SU-DHL-6 (cell line): ENCODE measurements around the gene MCTP1.

ENCODE experiments used
- H2AFZ ChIP-seq: fragments of 200-600 bp; sonication (generic); 2 replicates; pipeline ENCODE4 v1.6.1; 2014; ENCODE audit warnings: low read depth, mild to moderate bottlenecking, moderate library complexity, mixed read lengths, antibody characterized with exemption, low read length; ENCODE audit not compliant: severe bottlenecking
- H3F3A ChIP-seq: fragments of 200-600 bp; shearing (Covaris generic); 2 replicates; pipeline ENCODE4 v1.6.0; 2016; ENCODE audit warnings: antibody characterized with exemption, mild to moderate bottlenecking; ENCODE audit not compliant: insufficient read depth
- H3K27ac ChIP-seq: fragments of 200-600 bp; sonication (generic); 2 replicates; pipeline ENCODE4 v1.5.1; 2016; ENCODE audit warnings: low read depth, mild to moderate bottlenecking, low read length, moderate library complexity, mixed read lengths
- H3K27me3 ChIP-seq: fragments of 200-600 bp; sonication (generic), shearing (Covaris generic); 2 replicates; pipeline ENCODE4 v1.6.0; 2014; ENCODE audit warnings: mild to moderate bottlenecking, low read length
- H3K36me3 ChIP-seq: fragments of 200-600 bp; sonication (generic); 2 replicates; pipeline ENCODE4 v1.6.1; 2014; ENCODE audit warnings: mild to moderate bottlenecking, low read length, mixed read lengths
- H3K4me2 ChIP-seq: fragments of 300-600, 200-600 bp; shearing (Covaris generic), sonication (generic); 2 replicates; pipeline ENCODE4 v1.6.0; 2014; ENCODE audit warnings: low read length, low read depth, mild to moderate bottlenecking; ENCODE audit not compliant: poor library complexity, severe bottlenecking
- H3K4me3 ChIP-seq: fragments of 200-600 bp; sonication (generic); 2 replicates; pipeline ENCODE4 v1.5.1; 2014; ENCODE audit warnings: antibody characterized with exemption, low read length, mild to moderate bottlenecking, mixed read lengths; ENCODE audit not compliant: insufficient read depth, poor library complexity, severe bottlenecking
- H3K79me2 ChIP-seq: fragments of 200-600 bp; sonication (generic); 2 replicates; pipeline ENCODE4 v1.6.1; 2014; ENCODE audit warnings: mild to moderate bottlenecking, low read length, moderate library complexity; ENCODE audit not compliant: insufficient read depth
- H3K9ac ChIP-seq: fragments of 200-600 bp; sonication (generic); 2 replicates; pipeline ENCODE4 v1.7.0; 2014; ENCODE audit warnings: mild to moderate bottlenecking, low read length
- H3K9me2 ChIP-seq: fragments of 200-600 bp; sonication (generic); replicated peaks from 2 replicates; pipeline ENCODE4 v1.6.1; 2014; ENCODE audit warnings: low read length; ENCODE audit not compliant: insufficient read depth
- H3K9me3 ChIP-seq: fragments of 200-600 bp; sonication (generic); 2 replicates; pipeline ENCODE4 v1.6.1; 2014; ENCODE audit warnings: low read length, mixed read lengths; ENCODE audit not compliant: insufficient read depth
- H4K20me1 ChIP-seq: fragments of 200-600 bp; sonication (generic); 2 replicates; pipeline ENCODE4 v1.6.1; 2014; ENCODE audit warnings: low read depth, mild to moderate bottlenecking, antibody characterized with exemption, low read length, moderate library complexity, mixed read lengths
- EZH2phosphoT487 ChIP-seq: fragments of 200-600 bp; sonication (generic), shearing (Covaris generic); conservative IDR thresholded peaks from 2 replicates; pipeline ENCODE4 v1.6.1; 2018; ENCODE audit warnings: mild to moderate bottlenecking, antibody characterized with exemption, low read length, moderate library complexity, mixed read lengths
- TF ChIP-seq, protein P1 (sequence below): fragments of 200-600 bp; sonication (generic); IDR thresholded peaks from one replicate; pipeline ENCODE4 v1.5.1; 2017; ENCODE audit warnings: antibody characterized with exemption, mild to moderate bottlenecking, low read length, moderate library complexity; ENCODE audit not compliant: insufficient read depth, poor library complexity, severe bottlenecking

The MCTP1 gene

GRCh38 chr5:94667937-94668336, 617.0 kb downstream of the MCTP1 start:
- Histone ChIP-seq H3K4me2 (no peak overlapping the region), H3F3A (no peaks in the 10 kb centered on the region; the same call in 1 of the 2 replicates), H3K9me2 (no peaks in the 10 kb centered on the region), H3K4me3 (no peak overlapping the region), H3K36me3 (peaks cover 12% of the 10 kb centered on the region; the same call in 1 of the 2 replicates), H3K9ac (no peak overlapping the region), H3K79me2 (no peaks in the 10 kb centered on the region), H3K27me3 (no peaks in the 10 kb centered on the region), H2AFZ (no peak overlapping the region), H4K20me1 (no peaks in the 10 kb centered on the region), H3K27ac (no peak overlapping the region), H3K9me3 (no peaks in the 10 kb centered on the region)
- no peak for TF ChIP-seq EZH2phosphoT487
- TF ChIP-seq, protein P1, sequence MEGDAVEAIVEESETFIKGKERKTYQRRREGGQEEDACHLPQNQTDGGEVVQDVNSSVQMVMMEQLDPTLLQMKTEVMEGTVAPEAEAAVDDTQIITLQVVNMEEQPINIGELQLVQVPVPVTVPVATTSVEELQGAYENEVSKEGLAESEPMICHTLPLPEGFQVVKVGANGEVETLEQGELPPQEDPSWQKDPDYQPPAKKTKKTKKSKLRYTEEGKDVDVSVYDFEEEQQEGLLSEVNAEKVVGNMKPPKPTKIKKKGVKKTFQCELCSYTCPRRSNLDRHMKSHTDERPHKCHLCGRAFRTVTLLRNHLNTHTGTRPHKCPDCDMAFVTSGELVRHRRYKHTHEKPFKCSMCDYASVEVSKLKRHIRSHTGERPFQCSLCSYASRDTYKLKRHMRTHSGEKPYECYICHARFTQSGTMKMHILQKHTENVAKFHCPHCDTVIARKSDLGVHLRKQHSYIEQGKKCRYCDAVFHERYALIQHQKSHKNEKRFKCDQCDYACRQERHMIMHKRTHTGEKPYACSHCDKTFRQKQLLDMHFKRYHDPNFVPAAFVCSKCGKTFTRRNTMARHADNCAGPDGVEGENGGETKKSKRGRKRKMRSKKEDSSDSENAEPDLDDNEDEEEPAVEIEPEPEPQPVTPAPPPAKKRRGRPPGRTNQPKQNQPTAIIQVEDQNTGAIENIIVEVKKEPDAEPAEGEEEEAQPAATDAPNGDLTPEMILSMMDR = no peak

- Histone ChIP-seq H3K9me3 (peaks cover 17% of the 10 kb centered on the region; the same call in 1 of the 2 replicates), H3K79me2 (peaks cover 12% of the 10 kb centered on the region), H3K9me2 (no peaks in the 10 kb centered on the region), H3K4me3 (no peak overlapping the region), H3K4me2 (no peak overlapping the region), H2AFZ (no peak overlapping the region), H3K9ac (no peak overlapping the region), H3K27me3 (no peaks in the 10 kb centered on the region), H3F3A (no peaks in the 10 kb centered on the region), H3K27ac (no peak overlapping the region), H4K20me1 (no peaks in the 10 kb centered on the region), H3K36me3 (peaks cover 35% of the 10 kb centered on the region)
- TF ChIP-seq EZH2phosphoT487 = no peak
- TF ChIP-seq, protein P1 = no peak
Observed at GRCh38 chr5:94661086-94661485, 623.8 kb downstream of the MCTP1 start.

DNA sequence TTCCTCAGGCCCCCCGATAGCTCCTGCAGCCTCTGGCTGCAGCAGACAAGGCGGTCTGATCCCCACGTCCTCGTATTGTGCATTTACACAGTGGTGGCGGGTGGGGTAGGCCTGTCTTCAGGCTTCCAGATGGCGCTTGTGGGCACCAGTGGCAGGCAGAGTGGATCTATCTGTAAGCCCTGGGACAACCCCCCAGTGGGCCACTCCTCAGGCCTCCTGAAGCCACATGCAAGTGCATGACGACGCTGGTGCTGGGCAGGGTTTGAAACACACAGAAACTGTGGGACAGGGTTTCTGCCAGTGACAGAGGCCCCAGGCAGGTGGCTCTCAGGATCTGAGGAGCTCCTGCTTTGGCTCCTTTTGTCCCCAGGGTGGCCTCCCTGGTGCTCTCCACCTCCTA, 624.4 kb downstream of the MCTP1 start:
- Histone ChIP-seq H3K9ac (no peak overlapping the region), H3K27me3 (no peaks in the 10 kb centered on the region), H4K20me1 (no peaks in the 10 kb centered on the region), H3K4me3 (no peak overlapping the region), H3K9me2 (no peaks in the 10 kb centered on the region), H3K27ac (no peak overlapping the region), H2AFZ (no peak overlapping the region), H3K36me3 (peaks cover 41% of the 10 kb centered on the region), H3F3A (no peaks in the 10 kb centered on the region), H3K9me3 (peaks cover 17% of the 10 kb centered on the region; the same call in 1 of the 2 replicates), H3K4me2 (no peak overlapping the region), H3K79me2 (peaks cover 12% of the 10 kb centered on the region)
- TF ChIP-seq EZH2phosphoT487 = no peak
- TF ChIP-seq, protein P1 = no peak
